Fibroblast of the aortic adventitia (primary cell): ENCODE results near the gene TTC34. TPM values are rescaled to one million over a fixed set of nuclear protein-coding genes. Genes with fewer than 3 reads are reported as not detected.
"Not testable (repeated sequence)": the region's sequence is repeated elsewhere in the genome, so short reads cannot be mapped to it uniquely, and the experiment has no call there.

Experiments
- DNase-seq: peaks from one replicate; pipeline ENCODE4 v3.0.0-alpha.2; 2010; ENCODE audit warnings: low read depth
- H3K4me3 ChIP-seq: 2 replicates; pipeline ENCODE4 v1.5.1; 2011; ENCODE audit warnings: low read depth, mild to moderate bottlenecking, control low read depth, low read length, moderate library complexity
- total RNA-seq: library from RNA; depleted of rRNA; stranded (reverse); fragments of >200 nt; gene quantifications from 2 replicates; pipeline ENCODE4 v1.2.3, GENCODE V29; 2012; ENCODE audit warnings: low replicate concordance
- TF ChIP-seq, protein P1 (sequence below): IDR thresholded peaks from 2 replicates; pipeline ENCODE4 v1.5.1; 2011; ENCODE audit warnings: mild to moderate bottlenecking, low read length, control low read depth, inconsistent platforms; ENCODE audit not compliant: insufficient read depth

Gene TTC34
- total RNA-seq, 1 donor = 0.27 TPM

DNA sequence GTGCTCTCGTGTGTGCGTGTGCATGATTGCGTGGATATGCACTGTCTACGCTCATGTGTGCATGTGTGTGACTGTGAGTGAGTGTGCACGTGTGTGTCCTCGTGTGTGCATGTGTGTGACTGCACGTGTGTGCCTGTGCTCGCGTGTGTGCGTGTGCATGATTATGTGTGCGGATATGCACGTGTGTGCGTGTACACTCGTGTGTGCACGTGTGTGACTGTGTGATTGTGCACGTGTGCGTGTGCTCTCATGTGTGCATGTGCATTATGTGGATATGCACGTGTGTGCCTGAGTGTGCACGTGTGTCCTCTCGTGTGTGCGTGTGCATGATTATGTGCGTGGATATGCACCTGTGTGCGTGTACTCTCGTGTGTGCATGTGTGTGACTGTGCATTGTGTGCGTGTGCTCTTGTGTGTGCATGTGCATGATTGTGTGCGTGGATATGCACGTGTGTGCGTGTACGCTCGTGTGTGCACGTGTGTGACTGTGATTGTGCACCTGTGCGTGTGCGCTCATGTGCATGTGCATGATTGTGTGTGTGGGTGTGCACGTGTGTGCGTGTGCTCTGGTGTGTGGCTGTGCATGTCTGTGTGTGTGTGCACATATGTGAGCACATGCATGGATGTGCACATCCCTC is 170.9 kb downstream of the TTC34 start:
- TF ChIP-seq, protein P1, sequence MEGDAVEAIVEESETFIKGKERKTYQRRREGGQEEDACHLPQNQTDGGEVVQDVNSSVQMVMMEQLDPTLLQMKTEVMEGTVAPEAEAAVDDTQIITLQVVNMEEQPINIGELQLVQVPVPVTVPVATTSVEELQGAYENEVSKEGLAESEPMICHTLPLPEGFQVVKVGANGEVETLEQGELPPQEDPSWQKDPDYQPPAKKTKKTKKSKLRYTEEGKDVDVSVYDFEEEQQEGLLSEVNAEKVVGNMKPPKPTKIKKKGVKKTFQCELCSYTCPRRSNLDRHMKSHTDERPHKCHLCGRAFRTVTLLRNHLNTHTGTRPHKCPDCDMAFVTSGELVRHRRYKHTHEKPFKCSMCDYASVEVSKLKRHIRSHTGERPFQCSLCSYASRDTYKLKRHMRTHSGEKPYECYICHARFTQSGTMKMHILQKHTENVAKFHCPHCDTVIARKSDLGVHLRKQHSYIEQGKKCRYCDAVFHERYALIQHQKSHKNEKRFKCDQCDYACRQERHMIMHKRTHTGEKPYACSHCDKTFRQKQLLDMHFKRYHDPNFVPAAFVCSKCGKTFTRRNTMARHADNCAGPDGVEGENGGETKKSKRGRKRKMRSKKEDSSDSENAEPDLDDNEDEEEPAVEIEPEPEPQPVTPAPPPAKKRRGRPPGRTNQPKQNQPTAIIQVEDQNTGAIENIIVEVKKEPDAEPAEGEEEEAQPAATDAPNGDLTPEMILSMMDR = no peak
- H3K4me3 ChIP-seq = no peak overlapping the region
- no peak for DNase-seq

DNA sequence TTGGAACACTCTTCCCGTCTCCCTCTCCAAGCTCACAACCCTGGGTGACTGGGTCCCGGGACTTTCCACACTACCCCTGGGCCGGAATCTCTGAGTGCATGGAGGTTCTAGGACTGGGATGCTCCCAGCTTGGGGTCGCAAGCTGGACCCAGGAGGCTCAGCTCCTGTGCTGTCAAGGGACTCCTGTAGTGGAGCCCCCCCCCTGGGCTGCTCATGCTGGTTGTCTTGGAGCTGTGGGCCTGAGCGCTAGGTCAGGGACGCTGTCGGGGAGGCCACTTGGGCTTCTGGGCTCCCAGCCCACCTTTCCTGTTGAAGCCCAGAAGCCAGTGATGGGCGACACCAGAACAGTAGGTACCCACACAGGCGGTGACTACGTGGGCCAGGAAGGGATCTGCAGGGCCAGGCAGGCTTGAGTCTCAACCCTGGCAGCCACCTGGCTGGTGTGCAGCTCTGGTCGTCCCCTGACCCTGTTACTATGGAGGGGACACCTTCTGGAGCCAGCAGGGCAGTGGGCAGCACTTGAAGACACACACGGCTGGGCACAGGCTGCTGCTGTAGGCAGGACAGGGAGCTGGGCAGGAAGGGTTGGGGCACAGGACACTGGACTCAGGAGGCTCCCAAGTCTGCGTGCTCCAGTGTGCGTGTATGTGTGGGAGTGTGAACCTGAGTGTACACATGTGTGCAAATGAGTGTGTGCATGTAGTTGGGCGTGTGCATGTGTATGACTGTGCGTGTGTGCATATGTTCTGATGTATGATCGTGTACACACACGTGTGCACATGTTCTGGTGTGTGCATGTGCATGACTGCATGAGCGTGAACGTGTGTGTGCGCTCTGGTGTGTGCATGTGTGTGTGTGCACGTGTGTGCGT is 171.6 kb downstream of the TTC34 start:
- H3K4me3 ChIP-seq = no peak overlapping the region
- TF ChIP-seq, protein P1 = no peak
- DNase-seq = no peak

DNA sequence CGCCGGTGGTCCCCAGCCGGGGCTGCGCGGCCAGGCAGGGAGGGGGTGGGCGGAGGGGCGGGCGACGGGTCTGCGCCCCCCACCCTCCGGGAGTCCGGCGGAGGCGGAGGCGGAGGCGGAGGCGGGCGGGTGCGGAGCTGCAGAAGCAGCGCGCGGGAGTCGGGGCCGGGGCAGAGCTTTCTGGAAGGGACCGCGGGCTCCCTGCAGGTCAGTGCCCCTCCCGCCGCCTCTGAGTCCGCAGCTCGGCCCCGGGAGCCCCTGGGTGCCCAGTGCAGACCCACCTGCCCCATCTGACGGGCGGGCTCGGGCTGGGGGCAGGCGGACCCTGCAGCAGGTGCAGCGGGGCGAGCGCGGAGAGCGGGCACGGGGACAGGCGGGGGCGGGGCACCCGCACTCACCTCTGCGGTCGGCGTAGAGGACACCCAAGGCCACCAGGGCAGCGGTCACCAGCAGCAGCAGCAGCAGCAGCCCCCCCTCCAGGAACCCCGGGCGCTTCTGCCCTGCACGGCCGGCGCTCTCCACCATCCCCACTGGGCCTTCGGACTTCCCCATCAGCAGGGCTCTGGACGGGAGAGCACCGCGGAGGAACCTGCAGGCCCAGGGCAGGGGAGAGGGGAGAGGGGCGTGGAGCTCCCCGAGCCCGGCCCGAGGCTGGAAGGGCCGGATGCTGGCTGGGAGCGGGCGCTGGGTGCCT is 172.4 kb downstream of the TTC34 start:
- TF ChIP-seq, protein P1 = no peak
- H3K4me3 ChIP-seq = no peak overlapping the region
- DNase-seq = no peak

DNA sequence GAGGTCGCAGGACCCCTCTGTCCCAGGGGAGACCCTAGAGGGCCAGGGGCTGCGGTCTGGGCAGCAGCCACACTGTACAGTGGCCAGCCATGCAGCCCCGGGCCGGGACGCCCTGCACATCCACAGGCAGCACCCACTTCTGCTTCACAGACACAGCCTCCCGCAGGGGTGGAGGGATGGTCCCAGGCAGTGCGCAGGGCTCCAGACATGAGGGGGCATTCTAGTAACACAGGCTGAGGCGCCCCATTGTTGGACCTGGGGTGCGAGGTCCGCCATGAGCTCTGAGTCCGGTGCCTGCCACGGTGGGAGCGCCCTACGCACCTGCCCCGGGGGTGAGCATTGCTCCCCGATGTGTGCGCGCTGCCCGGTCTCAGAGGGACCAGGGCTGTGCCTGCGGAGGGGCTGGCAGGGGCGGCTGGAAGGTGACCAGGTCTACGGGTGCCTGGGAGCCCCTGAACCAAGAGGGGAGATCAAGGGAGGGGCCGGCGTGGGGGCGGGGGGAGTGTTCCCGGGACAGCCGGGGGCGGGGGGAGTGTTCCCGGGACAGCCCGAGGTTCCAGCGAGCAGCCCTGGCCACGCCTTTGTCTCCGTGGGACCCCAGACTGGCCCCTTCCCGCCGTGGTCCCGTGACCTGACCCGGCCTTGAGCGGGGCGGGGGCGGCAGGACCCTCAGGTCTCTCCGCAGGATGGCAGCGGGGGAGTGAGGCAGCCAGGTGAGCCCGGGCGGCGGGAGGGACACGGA is 173.1 kb downstream of the TTC34 start:
- no peak overlapping the region for H3K4me3 ChIP-seq
- TF ChIP-seq, protein P1 = no peak
- DNase-seq = no peak

DNA sequence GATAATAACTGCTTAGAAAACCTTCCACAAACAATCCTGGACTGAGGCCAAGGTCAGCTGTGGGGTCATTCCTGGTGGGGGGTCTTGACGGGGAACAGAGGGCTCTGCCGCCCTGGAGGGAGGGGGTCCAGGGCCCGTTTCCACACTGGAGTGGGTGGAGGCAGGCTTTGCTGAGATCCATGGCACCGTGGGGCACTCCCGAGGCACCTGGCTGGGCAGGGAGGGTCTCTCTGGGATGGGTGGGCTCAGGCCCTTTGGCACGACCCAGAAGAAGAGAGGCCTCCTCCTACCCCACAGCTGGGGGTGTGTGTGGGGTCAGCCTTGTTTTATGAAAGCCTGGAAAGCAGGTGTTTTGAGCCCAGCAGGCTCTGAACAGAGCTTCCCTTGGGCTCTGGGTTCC is 173.7 kb downstream of the TTC34 start:
- H3K4me3 ChIP-seq = no peak overlapping the region

DNA sequence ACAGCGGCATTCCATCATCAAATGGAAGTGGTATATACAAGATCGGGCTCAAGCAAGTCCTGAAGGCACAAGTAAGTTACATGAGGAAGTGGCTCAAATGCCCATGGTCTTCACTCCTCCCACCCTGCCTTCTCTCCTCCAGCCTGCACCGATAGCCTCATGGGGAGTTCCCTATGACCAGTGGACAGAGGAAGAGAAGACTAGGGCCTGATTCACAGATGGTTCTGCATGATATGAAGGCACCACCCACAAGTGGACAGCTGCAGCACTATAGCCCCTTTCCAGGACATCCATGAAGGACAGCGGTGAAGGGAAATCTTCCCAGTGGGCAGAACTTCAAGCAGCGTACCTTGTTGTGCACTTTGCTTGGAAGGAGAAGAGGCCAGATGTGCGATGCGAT is 175.7 kb downstream of the TTC34 start:
- H3K4me3 ChIP-seq, DNase-seq: not testable (repeated sequence)

More for the DNA sequence above, 173.7 kb downstream of the TTC34 start:
- TF ChIP-seq, protein P1 = no peak
- DNase-seq = no peak

DNA sequence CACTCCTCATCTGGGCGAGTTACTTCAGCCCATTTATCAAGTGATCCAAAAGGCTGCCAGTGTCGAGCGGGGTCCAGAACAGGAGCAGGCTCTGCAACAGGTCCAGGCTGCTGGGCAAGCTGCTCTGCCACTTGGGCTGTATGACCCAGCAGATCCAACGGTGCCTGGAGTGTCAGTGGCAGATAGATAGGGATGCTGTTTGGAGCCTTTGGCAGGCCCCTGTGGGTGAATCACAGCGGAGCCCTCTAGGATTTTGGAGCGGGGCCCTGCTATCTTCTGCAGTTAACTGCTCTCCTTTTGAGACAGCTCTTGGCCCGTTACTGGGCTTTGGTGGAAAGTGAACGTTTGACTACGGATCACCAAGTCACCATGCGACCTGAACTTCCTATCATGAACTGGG is 176.2 kb downstream of the TTC34 start:
- TF ChIP-seq, protein P1 = no peak
- no peak overlapping the region for H3K4me3 ChIP-seq

More for the DNA sequence above, 176.2 kb downstream of the TTC34 start:
- DNase-seq = no peak
